Pancreas (tissue), 10 donors: ENCODE data around the gene PPARA. TPM values are rescaled to one million over a fixed set of nuclear protein-coding genes. Genes with fewer than 3 reads are reported as not detected.

Experiments
- ATAC-seq, 4 donors: fragments of 200-7000 bp; cut with Tn5 transposase; one replicate each; pipeline versions ENCODE4 v1.8.0 to v1.9.1; 2020; ENCODE audit warnings: mild to moderate bottlenecking in 4 of 4, moderate library complexity in 4 of 4
- DNase-seq, 6 donors: peaks; one replicate each; pipeline ENCODE4 v3.0.0-alpha.2; 2020
- FAIRE-seq: peaks from 2 replicates; lab custom pipeline; 2012; peaks lifted over from hg19 to GRCh38; lab: Jason Lieb, UNC
- H3K27ac ChIP-seq, 4 donors: fragments of 200-600 bp; sonication (generic); 1 replicate in 3 of 4; 2 replicates in 1 of 4; pipeline versions ENCODE4 v1.5.0 to v1.8.0; 2020
- H3K27me3 ChIP-seq, 4 donors: fragments of 200-600 bp; one replicate each; pipeline ENCODE4 v1.8.0; 2021
- H3K36me3 ChIP-seq, 3 donors: fragments of 200-600 bp; sonication (generic) in 1 of 3; one replicate each; pipeline versions ENCODE4 v1.5.0 to v1.8.0; 2020 to 2021
- H3K4me1 ChIP-seq, 3 donors: fragments of 200-600 bp; one replicate each; pipeline ENCODE4 v1.8.0; 2021
- H3K4me3 ChIP-seq, 4 donors: fragments of 200-600 bp; sonication (generic) in 2 of 4; one replicate each; pipeline versions ENCODE4 v1.5.0 to v1.8.0; 2020 to 2021
- H3K9me3 ChIP-seq, 4 donors: fragments of 200-600 bp; one replicate each; pipeline ENCODE4 v1.8.0; 2021
- CTCF ChIP-seq, 4 donors: fragments of 200-600 bp; sonication (generic) in 3 of 4; IDR thresholded peaks; one replicate each; pipeline versions ENCODE4 v1.5.0 to v1.8.0; 2021; ENCODE audit warnings: antibody characterized with exemption in 4 of 4
- WGBS, 2 donors: extraction: QIAGEN DNeasy Blood & Tissue Kit; methylation state at CpG; one replicate each; pipeline ENCODE4 v1.1.7; 2013; 5-methylcytosine and 5-hydroxymethylcytosine counted together
- intact Hi-C, 3 donors: fragments of 100-400 bp; cut with DNase I; formaldehyde crosslinking; loops; one replicate each; pipeline versions ENCODE4 v1.11.1 to v1.14.2; 2022
- polyA plus RNA-seq, 2 donors: library from polyadenylated mRNA; stranded (reverse); fragments of 200-250 nt; gene quantifications; one replicate each; pipeline ENCODE4 v1.2.3, GENCODE V29; 2013
- total RNA-seq, 6 donors: library from RNA; stranded (reverse); fragmentation: NEBNext Ultra II Directional in 4 of 6; extraction: Animal tissue kit (Norgen Biotek cat#: 25700) in 4 of 6; gene quantifications; one replicate each; pipeline versions ENCODE4 v1.2.1 to v1.2.4, GENCODE V29; 2021 to 2023
- donor health status: healthy with polysubstance abuse.
- donor health status: DM: no; HTN: no; CAD: no; lungs with moderate emphysema.
- donor health status: DM: no; HTN: no; CAD: no.
- donor health status: control.
- donor health status: control.
- donor health status: Bipolar disorder and iron deficiency.
- donor health status: DM: yes; HTN: yes; CAD: no.
- donor health status: DM: no; HTN: no; CAD: no.
- donor health status: DM: no; HTN: no; CAD: no.
- donor health status: DM: yes; HTN: yes; CAD: no.

Gene PPARA
- total and polyA plus RNA-seq, 8 donors, result 4.1 to 24.5 (median 14.7) TPM

GRCh38 chr22:46142548-46143490 lies 7.5 kb upstream of the PPARA start:
- FAIRE-seq (no peak), DNase-seq (no peak), ATAC-seq (no peak)
- Histone ChIP-seq H3K27me3 (no peaks in the 10 kb centered on the region), H3K4me3 (no peak overlapping the region), H3K9me3 (no peaks in the 10 kb centered on the region), H3K27ac (no peak overlapping the region), H3K4me1 (peaks cover 0 to 4% (median 3%) of the 10 kb centered on the region in 3 donors), H3K36me3 (no peaks in the 10 kb centered on the region)
- no peak for TF ChIP-seq CTCF (IDR thresholded peaks at IDR 0.05)
- 87 to 93% methylated on average over 14 of the region's 14 CpGs for WGBS, 2 donors
- intact Hi-C loops, result loop anchor here in 1 of 3 donors (10.0 kb wide), 1 partner anchor 102 kb away; no protein-coding TSS in a partner anchor

- H3K4me3 ChIP-seq, result no peak overlapping the region
- H3K36me3 ChIP-seq, result no peaks in the 10 kb centered on the region
- H3K4me1 ChIP-seq, result peaks cover 0 to 4% (median 3%) of the 10 kb centered on the region in 3 donors
- peak in 1 of 6 donors; percentile 18 for DNase-seq
- H3K27me3 ChIP-seq, result no peaks in the 10 kb centered on the region
- H3K9me3 ChIP-seq, result no peaks in the 10 kb centered on the region
- no peak overlapping the region for H3K27ac ChIP-seq
- intact Hi-C loops, result loop anchor here in 1 of 3 donors (10.0 kb wide), 1 partner anchor 101 kb away; no protein-coding TSS in a partner anchor
- TF ChIP-seq CTCF (IDR thresholded peaks at IDR 0.05), result no peak
- no peak for ATAC-seq
- whole genome bisulfite sequencing, 2 donors, result 66 to 67% methylated on average over 8 of the region's 8 CpGs
- no peak for FAIRE-seq
Measured at GRCh38 chr22:46143491-46144147, 6.7 kb upstream of the PPARA start.

DNA sequence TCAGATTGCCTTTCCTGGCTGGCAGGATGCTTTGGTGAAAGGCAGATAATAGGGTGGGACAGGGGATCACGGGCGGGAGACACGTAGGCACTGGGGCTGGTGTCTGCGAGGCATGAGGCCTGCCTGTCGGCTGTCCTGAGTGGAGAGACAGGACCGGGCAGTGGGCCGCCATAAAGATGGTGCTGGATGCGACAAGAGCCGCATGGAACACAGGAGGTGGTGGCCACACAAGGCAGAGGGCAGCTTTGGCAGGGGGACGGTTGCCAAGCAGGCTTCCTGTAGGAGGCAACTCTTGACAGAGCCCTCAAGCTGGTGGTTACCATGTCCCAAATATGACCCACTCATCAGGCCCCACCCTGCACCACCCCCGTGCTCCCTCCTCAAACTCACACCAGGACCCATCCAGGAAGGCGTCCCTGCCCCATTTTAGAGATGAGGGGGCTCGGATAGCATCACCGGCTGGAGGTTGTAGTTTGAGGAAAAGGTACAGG lies 4.9 kb upstream of the PPARA start:
- TF ChIP-seq CTCF (IDR thresholded peaks at IDR 0.05), result no peak
- FAIRE-seq, result no peak
- no peaks in the 10 kb centered on the region for H3K9me3 ChIP-seq
- no peak for ATAC-seq
- no peaks in the 10 kb centered on the region for H3K4me1 ChIP-seq
- H3K27me3 ChIP-seq, result no peaks in the 10 kb centered on the region
- H3K27ac ChIP-seq, result no peak overlapping the region
- DNase-seq, result peak in 1 of 6 donors; percentile 28
- no peak overlapping the region for H3K4me3 ChIP-seq
- WGBS, 2 donors, result 92 to 93% methylated on average over 14 of the region's 14 CpGs
- no peaks in the 10 kb centered on the region for H3K36me3 ChIP-seq
- intact Hi-C loops, result loop anchor here in 1 of 3 donors (10.0 kb wide), 1 partner anchor 99 kb away; no protein-coding TSS in a partner anchor

DNA sequence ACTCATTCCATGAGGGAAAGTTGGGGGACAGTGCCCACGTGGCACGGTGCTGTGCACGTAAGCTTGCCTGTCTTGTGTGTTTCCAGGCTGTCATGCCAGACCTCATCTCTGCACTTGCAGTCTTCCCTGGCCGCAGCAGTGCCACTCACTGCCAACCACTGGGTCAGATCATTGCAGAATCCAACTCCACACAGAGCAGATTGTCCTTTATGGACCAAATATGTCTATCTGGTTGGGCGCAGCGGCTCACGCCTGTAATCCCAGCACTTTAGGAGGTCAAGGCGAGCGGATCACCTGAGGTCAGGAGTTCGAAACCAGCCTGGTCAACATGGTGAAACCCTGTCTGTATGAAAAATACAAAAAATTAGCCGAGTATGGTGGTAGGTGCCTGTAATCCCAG lies 4.4 kb upstream of the PPARA start:
- H3K36me3 ChIP-seq, result no peaks in the 10 kb centered on the region
- DNase-seq, result no peak
- no peak for ATAC-seq
- no peaks in the 10 kb centered on the region for H3K9me3 ChIP-seq
- intact Hi-C loops, result loop anchor here in 1 of 3 donors (10.0 kb wide), 1 partner anchor 99 kb away; no protein-coding TSS in a partner anchor
- H3K4me1 ChIP-seq, result no peaks in the 10 kb centered on the region
- no peak for TF ChIP-seq CTCF (IDR thresholded peaks at IDR 0.05)
- no peak for FAIRE-seq
- H3K4me3 ChIP-seq, result no peak overlapping the region
- H3K27ac ChIP-seq, result no peak overlapping the region
- no peaks in the 10 kb centered on the region for H3K27me3 ChIP-seq
- 91 to 94% methylated on average over 11 of the region's 11 CpGs for WGBS, 2 donors
